Measurements from ENCODE around the gene LRMDA.

Gene LRMDA

DNA sequence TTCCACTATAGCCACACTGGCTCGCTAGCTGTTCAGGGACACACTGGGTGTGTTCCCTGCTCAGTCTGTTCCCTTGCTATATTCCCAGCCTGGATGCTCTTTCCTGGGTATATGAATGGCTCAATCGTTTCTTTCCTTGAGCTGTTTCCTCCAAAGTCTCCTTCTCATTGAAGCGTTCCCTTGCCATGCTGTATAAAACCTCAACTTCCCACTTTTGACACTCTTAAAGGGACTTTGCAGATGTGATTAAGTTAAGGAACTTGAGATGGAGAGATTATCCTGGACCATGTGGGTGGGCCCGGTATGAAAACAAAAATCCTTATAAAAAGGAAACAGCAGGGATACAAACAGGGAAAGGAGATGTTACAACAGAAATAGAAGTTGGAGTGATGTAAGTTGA is 973.1 kb downstream of the LRMDA start:
- H3K4me1 Mint-ChIP-seq (ENCODE audit: low read depth in 2 of 2) = no peaks in the 10 kb centered on the region
- H3K27me3 Mint-ChIP-seq = no peaks in the 10 kb centered on the region
- no peak overlapping the region for H3K27ac Mint-ChIP-seq
- DNase-seq = no peak
- no peaks in the 10 kb centered on the region for H3K36me3 Mint-ChIP-seq (ENCODE audit: insufficient read depth)
- H3K9me3 Mint-ChIP-seq = peaks cover under 1 to 19% of the 10 kb centered on the region in 2 donors
- no peak overlapping the region for H3K4me3 Mint-ChIP-seq
- ATAC-seq (replicated peaks) = no peak

DNA sequence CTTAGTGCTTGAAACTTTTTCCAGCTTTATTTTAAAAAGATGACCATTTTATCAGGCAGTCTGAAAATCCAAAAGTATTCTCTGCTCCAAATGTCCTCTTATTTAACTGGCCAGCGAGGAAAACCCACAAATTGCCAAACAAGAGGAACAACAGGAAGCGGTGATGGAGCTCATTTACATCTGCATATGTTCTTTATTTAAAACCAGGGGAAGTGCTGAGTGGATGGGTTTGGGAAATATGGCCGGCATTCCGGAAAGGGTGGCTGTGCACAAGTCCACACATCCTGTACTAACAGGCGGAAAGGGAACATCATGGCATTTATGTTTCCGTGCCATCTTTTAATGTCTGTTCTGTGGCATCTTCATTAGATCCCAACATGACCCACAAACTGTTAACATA is 974.5 kb downstream of the LRMDA start:
- DNase-seq (no peak), ATAC-seq (replicated peaks) (no peak)
- H3K4me1 Mint-ChIP-seq (ENCODE audit: low read depth in 2 of 2) = no peaks in the 10 kb centered on the region
- H3K27ac Mint-ChIP-seq = no peak overlapping the region
- H3K4me3 Mint-ChIP-seq = no peak overlapping the region
- H3K27me3 Mint-ChIP-seq = no peaks in the 10 kb centered on the region
- H3K36me3 Mint-ChIP-seq (ENCODE audit: insufficient read depth) = peaks cover 3% of the 10 kb centered on the region
- H3K9me3 Mint-ChIP-seq = peaks cover 6 to 13% of the 10 kb centered on the region in 2 donors

GRCh38 chr10:76408646-76409045 is 977.2 kb downstream of the LRMDA start:
- Mint-ChIP-seq H3K4me3 (no peak overlapping the region), H3K36me3 (ENCODE audit: insufficient read depth) (peaks cover 3% of the 10 kb centered on the region), H3K27me3 (no peaks in the 10 kb centered on the region), H3K27ac (no peak overlapping the region), H3K9me3 (peaks cover 14 to 15% of the 10 kb centered on the region in 2 donors), H3K4me1 (ENCODE audit: low read depth in 2 of 2) (no peaks in the 10 kb centered on the region)
- no peak for ATAC-seq (replicated peaks)
- DNase-seq = no peak

DNA sequence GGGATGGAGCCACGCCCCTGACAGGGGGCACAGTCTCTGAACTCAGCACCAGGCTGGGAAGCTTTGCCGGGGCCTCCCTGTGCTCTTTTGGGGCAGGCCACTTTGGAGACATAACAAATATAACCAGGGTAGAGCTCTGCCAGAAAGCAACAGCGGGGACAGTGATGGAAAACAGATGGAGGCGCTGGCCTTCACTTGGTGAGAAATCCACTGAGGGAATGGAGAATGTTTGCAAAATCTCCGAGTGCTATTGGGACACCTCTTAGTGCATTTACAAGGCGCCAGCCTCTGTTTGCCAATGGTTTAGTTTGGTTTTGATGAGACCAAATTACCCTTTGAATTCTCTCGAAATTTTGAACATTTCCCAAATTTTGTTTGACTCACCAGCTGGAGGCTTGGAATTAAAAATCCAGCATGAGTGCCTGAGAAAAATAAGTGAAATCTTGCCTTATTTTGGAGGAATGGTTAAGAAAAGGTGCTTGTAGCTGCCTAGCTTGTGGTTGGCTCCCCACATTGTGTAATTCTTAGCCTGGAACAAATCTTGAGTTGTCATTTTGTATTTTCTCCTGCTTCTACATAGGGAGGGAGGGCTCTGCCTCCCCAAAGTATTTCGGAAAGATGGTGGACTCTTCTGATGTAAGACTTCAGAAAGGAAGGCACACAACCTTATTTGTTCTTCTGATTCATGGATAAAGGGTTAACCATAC is 980.5 kb downstream of the LRMDA start:
- Mint-ChIP-seq H3K27ac (no peak overlapping the region), H3K27me3 (no peaks in the 10 kb centered on the region), H3K4me1 (ENCODE audit: low read depth in 2 of 2) (no peaks in the 10 kb centered on the region), H3K36me3 (ENCODE audit: insufficient read depth) (peaks cover 3% of the 10 kb centered on the region), H3K4me3 (no peak overlapping the region), H3K9me3 (peaks cover 13 to 14% of the 10 kb centered on the region in 2 donors)
- ATAC-seq (replicated peaks) (no peak), DNase-seq (no peak)

DNA sequence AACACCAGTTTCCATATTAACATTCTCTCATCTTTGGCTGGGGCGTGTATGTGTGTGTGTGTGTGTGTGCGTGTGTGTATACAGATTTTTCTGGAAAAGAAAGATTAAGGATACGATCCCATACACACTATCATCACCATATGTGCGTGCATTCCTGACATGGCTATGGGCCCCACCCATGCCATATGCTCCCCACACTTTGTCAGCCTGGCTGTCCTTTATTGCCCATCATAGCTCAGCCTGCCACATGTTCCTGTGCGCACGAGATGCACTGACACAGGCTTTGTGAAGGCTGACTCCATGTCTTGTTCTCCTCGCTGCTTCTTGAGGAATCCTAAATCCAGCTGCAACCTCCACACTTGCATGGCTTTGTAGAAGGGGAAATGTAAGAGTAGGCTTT is 984.1 kb downstream of the LRMDA start:
- Mint-ChIP-seq H3K27ac (no peak overlapping the region), H3K4me1 (ENCODE audit: low read depth in 2 of 2) (no peaks in the 10 kb centered on the region), H3K36me3 (ENCODE audit: insufficient read depth) (peaks cover under 1% of the 10 kb centered on the region), H3K9me3 (peaks cover 8 to 16% of the 10 kb centered on the region in 2 donors), H3K4me3 (no peak overlapping the region), H3K27me3 (no peaks in the 10 kb centered on the region)
- ATAC-seq (replicated peaks) = no peak
- DNase-seq = no peak

- no peak for DNase-seq
- Mint-ChIP-seq H3K4me3 (no peak overlapping the region), H3K36me3 (ENCODE audit: insufficient read depth) (no peaks in the 10 kb centered on the region), H3K27me3 (no peaks in the 10 kb centered on the region), H3K4me1 (ENCODE audit: low read depth in 2 of 2) (no peaks in the 10 kb centered on the region), H3K9me3 (peaks cover 8 to 16% of the 10 kb centered on the region in 2 donors), H3K27ac (no peak overlapping the region)
- no peak for ATAC-seq (replicated peaks)
Observed at GRCh38 chr10:76416642-76417041, 985.2 kb downstream of the LRMDA start.

DNA sequence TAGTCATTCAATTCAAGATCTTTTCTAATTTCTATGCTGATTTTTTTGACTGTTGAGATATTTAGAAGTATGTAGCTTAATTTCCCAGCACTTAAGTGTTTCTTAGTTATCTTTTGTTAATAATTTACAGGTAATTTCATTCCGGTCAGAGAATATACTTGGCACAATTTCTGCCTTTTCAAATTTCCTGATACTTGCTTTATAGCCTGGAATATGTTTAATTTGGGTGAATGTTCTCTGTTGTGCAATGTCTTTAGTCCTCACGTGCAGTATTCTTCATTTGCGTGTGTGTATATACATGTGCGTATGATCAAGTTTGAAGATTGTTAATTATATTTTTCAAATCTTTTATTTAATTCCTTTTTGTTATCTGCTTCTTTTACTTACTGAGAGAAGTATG is 989.3 kb downstream of the LRMDA start:
- H3K27me3 Mint-ChIP-seq = no peaks in the 10 kb centered on the region
- no peak overlapping the region for H3K27ac Mint-ChIP-seq
- ATAC-seq (replicated peaks) (no peak), DNase-seq (no peak)
- H3K4me1 Mint-ChIP-seq (ENCODE audit: low read depth in 2 of 2) = no peaks in the 10 kb centered on the region
- no peak overlapping the region for H3K4me3 Mint-ChIP-seq
- H3K36me3 Mint-ChIP-seq (ENCODE audit: insufficient read depth) = no peaks in the 10 kb centered on the region
- peaks cover 8 to 9% of the 10 kb centered on the region in 2 donors for H3K9me3 Mint-ChIP-seq

DNA sequence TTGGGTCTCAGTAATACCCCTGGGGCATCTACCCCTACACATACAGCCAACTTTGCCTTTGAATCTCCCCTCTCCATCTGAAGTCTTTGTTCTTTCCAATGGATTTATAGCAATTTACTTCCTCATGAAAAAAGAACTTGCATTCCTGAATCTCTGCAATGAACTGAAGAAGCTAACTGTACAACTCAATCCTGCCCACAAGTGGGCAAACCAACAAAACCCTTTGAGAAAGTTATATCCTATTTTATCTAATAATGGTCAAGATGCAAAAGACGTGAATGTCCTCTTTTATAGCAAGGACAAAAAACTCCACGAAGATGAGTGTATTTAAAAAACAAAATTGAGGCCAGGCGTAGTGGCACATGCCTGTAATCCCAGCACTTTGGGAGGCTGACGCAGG is 991.3 kb downstream of the LRMDA start:
- no peak overlapping the region for H3K4me3 Mint-ChIP-seq
- DNase-seq (no peak), ATAC-seq (replicated peaks) (no peak)
- H3K27me3 Mint-ChIP-seq = no peaks in the 10 kb centered on the region
- no peaks in the 10 kb centered on the region for H3K4me1 Mint-ChIP-seq (ENCODE audit: low read depth in 2 of 2)
- no peak overlapping the region for H3K27ac Mint-ChIP-seq
- H3K36me3 Mint-ChIP-seq (ENCODE audit: insufficient read depth) = no peaks in the 10 kb centered on the region
- H3K9me3 Mint-ChIP-seq = peaks cover 0 to 9% of the 10 kb centered on the region in 2 donors

DNA sequence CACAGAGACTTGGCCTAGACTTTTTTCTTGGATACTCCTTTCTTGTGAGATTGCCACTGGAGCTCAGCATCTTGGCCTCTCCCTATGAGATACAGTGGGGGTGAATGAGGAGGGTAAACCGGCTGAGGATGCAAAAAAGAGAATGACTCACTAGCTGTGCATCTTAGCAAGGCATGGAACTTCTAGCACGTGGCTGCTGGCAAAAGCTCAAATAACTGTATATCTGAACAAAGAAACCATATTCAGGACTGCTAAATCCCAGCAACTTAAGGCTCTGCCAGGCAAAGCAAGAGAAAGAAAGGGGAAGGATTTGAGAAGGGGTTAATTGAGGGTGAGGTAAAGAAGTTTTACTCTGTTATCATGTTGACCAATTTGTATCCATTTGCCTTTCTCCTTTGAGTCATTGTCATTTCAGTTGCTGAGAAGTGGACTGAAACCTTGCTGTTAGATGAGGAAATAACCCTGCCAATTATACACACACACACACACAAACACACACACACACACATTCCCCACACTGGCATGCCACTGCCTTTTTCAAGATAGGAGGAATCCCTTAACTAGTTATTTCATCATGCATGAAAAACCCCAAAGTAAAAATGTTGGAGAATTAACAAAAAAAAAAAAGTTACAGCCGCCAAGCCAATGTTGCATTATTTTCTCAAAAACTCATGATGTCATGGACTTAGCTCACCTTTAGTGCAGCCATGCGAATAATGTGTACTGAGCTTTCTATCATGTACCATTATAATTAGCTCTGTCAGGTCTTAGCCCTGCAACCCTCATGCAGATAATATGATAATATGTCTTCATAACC is 997.3 kb downstream of the LRMDA start:
- Mint-ChIP-seq H3K9me3 (peaks cover 0 to 4% of the 10 kb centered on the region in 2 donors), H3K27me3 (no peaks in the 10 kb centered on the region), H3K4me1 (ENCODE audit: low read depth in 2 of 2) (no peaks in the 10 kb centered on the region), H3K27ac (no peak overlapping the region), H3K36me3 (ENCODE audit: insufficient read depth) (no peaks in the 10 kb centered on the region), H3K4me3 (no peak overlapping the region)
- DNase-seq (no peak), ATAC-seq (replicated peaks) (no peak)

- no peak for DNase-seq
- no peaks in the 10 kb centered on the region for H3K4me1 Mint-ChIP-seq (ENCODE audit: low read depth in 2 of 2)
- H3K36me3 Mint-ChIP-seq (ENCODE audit: insufficient read depth) = no peaks in the 10 kb centered on the region
- no peak for ATAC-seq (replicated peaks)
- no peaks in the 10 kb centered on the region for H3K27me3 Mint-ChIP-seq
- no peak overlapping the region for H3K4me3 Mint-ChIP-seq
- peaks cover 0 to 4% of the 10 kb centered on the region in 2 donors for H3K9me3 Mint-ChIP-seq
- no peak overlapping the region for H3K27ac Mint-ChIP-seq
Observed at GRCh38 chr10:76429368-76430060, 998.1 kb downstream of the LRMDA start.

- ATAC-seq (replicated peaks) (no peak), DNase-seq (no peak)
- H3K4me3 Mint-ChIP-seq = no peak overlapping the region
- peaks cover 0 to 4% of the 10 kb centered on the region in 2 donors for H3K9me3 Mint-ChIP-seq
- no peak overlapping the region for H3K27ac Mint-ChIP-seq
- no peaks in the 10 kb centered on the region for H3K4me1 Mint-ChIP-seq (ENCODE audit: low read depth in 2 of 2)
- H3K27me3 Mint-ChIP-seq = no peaks in the 10 kb centered on the region
- no peaks in the 10 kb centered on the region for H3K36me3 Mint-ChIP-seq (ENCODE audit: insufficient read depth)
Observed at GRCh38 chr10:76430061-76430645, 998.7 kb downstream of the LRMDA start.

GRCh38 chr10:76432016-76433012 is 1000.9 kb downstream of the LRMDA start:
- Mint-ChIP-seq H3K36me3 (ENCODE audit: insufficient read depth) (no peaks in the 10 kb centered on the region), H3K4me3 (no peak overlapping the region), H3K4me1 (ENCODE audit: low read depth in 2 of 2) (no peaks in the 10 kb centered on the region), H3K27ac (no peak overlapping the region), H3K9me3 (peaks cover 0 to 4% of the 10 kb centered on the region in 2 donors), H3K27me3 (no peaks in the 10 kb centered on the region)
- DNase-seq = no peak
- no peak for ATAC-seq (replicated peaks)
